GM12878 (cell line): ENCODE measurements around the gene CAMK1. TPM values are rescaled to one million over a fixed set of nuclear protein-coding genes. Genes with fewer than 3 reads are reported as not detected.

ENCODE experiments used
- ATAC-seq: fragments of 200-7000 bp; cut with Tn5 transposase; 3 replicates; pipeline ENCODE4 v1.9.1; 2020; ENCODE audit warnings: mild to moderate bottlenecking, moderate library complexity
- BruUV-seq: library from RNA; stranded (reverse); fragments of 400-500 nt; replicated peaks from 2 replicates; lab custom pipeline; 2021; lab: Mats Ljungman, UMichigan
- CTCF ChIA-PET: fragments of 300-600 bp; sonication (Branson Sonifier 250); formaldehyde crosslinking; extraction: SDS; loops from one replicate; lab custom pipeline; 2021; ENCODE audit warnings: inconsistent platforms; lab: Yijun Ruan, JAX
- POLR2A ChIA-PET: fragments of 350-600 bp; formaldehyde crosslinking; extraction: SDS; loops from one replicate; lab custom pipeline; 2021; ENCODE audit warnings: inconsistent platforms; lab: Charles Lee
- RAD21 ChIA-PET: fragments of 300-600 bp; sonication (Branson Sonifier 250); formaldehyde crosslinking; loops from one replicate; lab custom pipeline; 2023; ENCODE audit warnings: antibody characterized with exemption; ENCODE audit not compliant: unreplicated experiment; lab: Charles Lee
- SMC1A ChIA-PET: fragments of 300-600 bp; sonication (Branson Sonifier 250); formaldehyde crosslinking; loops from one replicate; lab custom pipeline; 2023; ENCODE audit not compliant: unreplicated experiment, uncharacterized antibody; lab: Charles Lee
- DNase-seq: peaks from one replicate; pipeline ENCODE4 v3.0.0-alpha.2; 2011; ENCODE audit warnings: low read depth, low spot score
- FAIRE-seq: peaks from 3 replicates; lab custom pipeline; 2011; peaks lifted over from hg19 to GRCh38; lab: Jason Lieb, UNC
- H2AFZ ChIP-seq: 2 replicates; pipeline ENCODE4 v1.6.0; 2011; ENCODE audit warnings: low read depth, low read length, control low read depth; ENCODE audit not compliant: control insufficient read depth
- H3K27ac ChIP-seq: 2 replicates; pipeline ENCODE4 v1.5.1; 2011; ENCODE audit warnings: control low read depth; ENCODE audit not compliant: control insufficient read depth, insufficient read depth
- H3K27me3 ChIP-seq, 2 experiments: replicated peaks in 1 of 2; 2 replicates each; pipeline versions ENCODE4 v1.6.0 to v1.6.1; 2011; ENCODE audit warnings: low read length in 1 of 2; ENCODE audit not compliant: control insufficient read depth in 2 of 2, insufficient read depth in 2 of 2
- H3K36me3 ChIP-seq, 2 experiments: 2 replicates each; pipeline ENCODE4 v1.5.1; 2011; ENCODE audit warnings: low read length in 1 of 2; ENCODE audit not compliant: control insufficient read depth in 2 of 2, insufficient read depth in 2 of 2
- H3K4me1 ChIP-seq: 2 replicates; pipeline ENCODE4 v1.6.1; 2011; ENCODE audit warnings: mild to moderate bottlenecking, low read length, moderate library complexity, mixed read lengths; ENCODE audit not compliant: control insufficient read depth, insufficient read depth
- H3K4me2 ChIP-seq: 2 replicates; pipeline ENCODE4 v1.6.0; 2011; ENCODE audit warnings: control low read depth; ENCODE audit not compliant: control insufficient read depth, insufficient read depth
- H3K4me3 ChIP-seq: fragments of 200-600 bp; sonication (generic); 2 replicates; pipeline ENCODE4 v1.5.1; 2016
- H3K79me2 ChIP-seq: 2 replicates; pipeline ENCODE4 v1.6.0; 2011; ENCODE audit warnings: low read length; ENCODE audit not compliant: control insufficient read depth, insufficient read depth
- H3K9ac ChIP-seq: 2 replicates; pipeline ENCODE4 v1.8.0; 2011; ENCODE audit warnings: low read length, control low read depth, mixed read lengths; ENCODE audit not compliant: control insufficient read depth, insufficient read depth
- H3K9me3 ChIP-seq: replicated peaks from 3 replicates; pipeline ENCODE4 v1.5.1; 2011; ENCODE audit warnings: mild to moderate bottlenecking, low read length; ENCODE audit not compliant: control insufficient read depth, insufficient read depth
- H4K20me1 ChIP-seq: 2 replicates; pipeline ENCODE4 v1.6.0; 2011; ENCODE audit not compliant: control insufficient read depth, insufficient read depth
- BRCA1 ChIP-seq: IDR thresholded peaks from 2 replicates; pipeline ENCODE4 v1.6.1; 2011; ENCODE audit warnings: low read depth, low read length, improper control_type of control experiment
- CREM ChIP-seq: IDR thresholded peaks from 2 replicates; pipeline ENCODE4 v1.6.1; 2014; ENCODE audit warnings: antibody characterized with exemption, low read depth
- CUX1 ChIP-seq: IDR thresholded peaks from 2 replicates; pipeline ENCODE4 v1.6.1; 2012; ENCODE audit warnings: improper control_type of control experiment, low read depth, low read length; ENCODE audit not compliant: insufficient replicate concordance
- ESRRA ChIP-seq: IDR thresholded peaks from 2 replicates; pipeline ENCODE4 v1.6.1; 2012; ENCODE audit warnings: mild to moderate bottlenecking, low read length, improper control_type of control experiment
- JUNB ChIP-seq: IDR thresholded peaks from 2 replicates; pipeline ENCODE4 v1.6.1; 2016; ENCODE audit warnings: antibody characterized with exemption, mild to moderate bottlenecking
- NBN ChIP-seq: fragments of 450-650 bp; IDR thresholded peaks from 2 replicates; pipeline ENCODE4 v1.6.1; 2016
- NFXL1 ChIP-seq: fragments of 450-650 bp; IDR thresholded peaks from 2 replicates; pipeline ENCODE4 v1.6.1; 2017; ENCODE audit warnings: antibody characterized with exemption, mild to moderate bottlenecking, borderline replicate concordance
- RCOR1 ChIP-seq: conservative IDR thresholded peaks from 2 replicates; pipeline ENCODE4 v1.6.1; 2012; ENCODE audit warnings: low read depth, low read length, improper control_type of control experiment
- REST ChIP-seq: IDR thresholded peaks from 2 replicates; pipeline ENCODE4 v1.6.1; 2012; ENCODE audit warnings: mild to moderate bottlenecking, low read depth, low read length
- SP1 ChIP-seq: IDR thresholded peaks from one replicate; pipeline ENCODE4 v1.6.1; 2011; ENCODE audit warnings: low read depth, low read length
- SPI1 ChIP-seq: IDR thresholded peaks from 2 replicates; pipeline ENCODE4 v1.6.1; 2011; ENCODE audit warnings: low read depth, mild to moderate bottlenecking, low read length, moderate library complexity, borderline replicate concordance; ENCODE audit not compliant: insufficient read depth
- SUPT20H ChIP-seq: IDR thresholded peaks from 2 replicates; pipeline ENCODE4 v1.6.1; 2011; ENCODE audit warnings: low read depth, mild to moderate bottlenecking, low read length, moderate library complexity, borderline replicate concordance; ENCODE audit not compliant: control insufficient read depth
- TCF12 ChIP-seq: IDR thresholded peaks from 2 replicates; pipeline ENCODE4 v1.6.1; 2011; ENCODE audit warnings: low read depth, mild to moderate bottlenecking, low read length
- WRNIP1 ChIP-seq: IDR thresholded peaks from 2 replicates; pipeline ENCODE4 v1.6.1; 2011; ENCODE audit warnings: low read depth, low read length, improper control_type of control experiment, borderline replicate concordance
- ZBTB33 ChIP-seq: fragments of 450-650 bp; IDR thresholded peaks from 2 replicates; pipeline ENCODE4 v1.6.1; 2017; ENCODE audit warnings: mild to moderate bottlenecking
- WGBS: methylation state at CpG from one replicate; pipeline ENCODE4 v1.1.6; 2016; ENCODE audit warnings: low lambda C conversion rate; ENCODE audit not compliant: insufficient replicate concordance, insufficient coverage; ENCODE audit errors: missing lambda C conversion rate; 5-methylcytosine and 5-hydroxymethylcytosine counted together
- in situ Hi-C: fragments of 300-500 bp; cut with MboI; formaldehyde crosslinking; loops from 9 replicates; pipeline ENCODE4 v1.14.3; 2018; ENCODE audit warnings: mixed read lengths
- intact Hi-C: fragments of 100-400 bp; cut with micrococcal nuclease; formaldehyde crosslinking; loops from one replicate; pipeline ENCODE4 v1.14.2; 2022; ENCODE audit not compliant: unreplicated experiment
- polyA plus RNA-seq, 11 experiments: library from polyadenylated mRNA; depleted of rRNA in 4 of 11; unstranded in 6 of 11; stranded (reverse) in 5 of 11; fragments of >200 nt; fragmentation: Nextera tagmentation in 4 of 11; fragmentation: Illumina TruSeq in 1 of 11; extraction: Ambion mirVana in 4 of 11; extraction: Trizol in 1 of 11; gene quantifications; 1 replicate in 1 of 11; 2 replicates in 10 of 11; pipeline versions ENCODE4 v1.2.1 to v1.2.3, GENCODE V29; 2011 to 2016; ENCODE audit warnings: inconsistent platforms in 2 of 11, missing spikeins in 2 of 11, low read depth in 1 of 11
- total RNA-seq, 4 experiments: library from RNA; depleted of rRNA in 3 of 4; stranded (reverse); fragments of >200 nt in 3 of 4; fragmentation: Illumina TruSeq in 1 of 4; extraction: Trizol in 1 of 4; gene quantifications; 2 replicates each; pipeline versions ENCODE4 v1.2.1 to v1.2.3, GENCODE V29; 2013 to 2021

Gene CAMK1
- total and polyA plus RNA-seq, 10 of the 15 experiments (the other 5 are each of a cell fraction or from before 2014, with no cell fraction given), result 0.24 to 2.1 (median 0.51) TPM; not detected in 2

- SMC1A ChIA-PET, result interaction anchor here (0.7 to 1.5 kb wide), 2 partner anchors 45 to 49 kb away, joined by 3 read pairs; no protein-coding TSS in a partner anchor
- H3K27me3 ChIP-seq, result no peaks in the 10 kb centered on the region
- no peak for DNase-seq
- H3K9ac ChIP-seq, result no peak overlapping the region
- H3K36me3 ChIP-seq, result 0 out of 4 replicates have a peak, but pooled peaks cover 0 to 6% of the 10 kb centered on the region in 2 experiments
- ATAC-seq, result no peak
- in situ Hi-C loops, result no loop called here
- H2AFZ ChIP-seq, result no peak overlapping the region
- H3K79me2 ChIP-seq, result no peaks in the 10 kb centered on the region
- no peaks in the 10 kb centered on the region for H4K20me1 ChIP-seq
- no TSS peak for BruUV-seq
- intact Hi-C loops, result no loop called here
- peaks cover 31% of the 10 kb centered on the region for H3K4me1 ChIP-seq
- no peak overlapping the region for H3K4me2 ChIP-seq
- TF ChIP-seq TCF12, result no peak
- no peak for TF ChIP-seq SP1
- no peak for TF ChIP-seq NBN
- TF ChIP-seq REST, result no peak
- TF ChIP-seq WRNIP1, result no peak
- TF ChIP-seq CREM, result no peak
- TF ChIP-seq NFXL1, result no peak
- no peak for TF ChIP-seq ZBTB33
- TF ChIP-seq SUPT20H, result no peak
- TF ChIP-seq JUNB, result no peak
- TF ChIP-seq CUX1, result no peak
- no peak for TF ChIP-seq BRCA1
- TF ChIP-seq ESRRA, result no peak
- no peak for TF ChIP-seq SPI1
- TF ChIP-seq RCOR1, result no peak
- H3K4me3 ChIP-seq, result no peak overlapping the region
- POLR2A ChIA-PET, result no interaction called here
- no peak for FAIRE-seq
- CTCF ChIA-PET, result interaction anchor here (1.1 to 2.1 kb wide), 2 partner anchors 13 to 274 kb away, joined by 6 to 8 read pairs; no protein-coding TSS in a partner anchor
- H3K27ac ChIP-seq, result no peak overlapping the region
- RAD21 ChIA-PET, result no interaction called here
- 58% methylated on average over 1 of the region's 1 CpG for WGBS
- H3K9me3 ChIP-seq, result no peaks in the 10 kb centered on the region
Measured at GRCh38 chr3:9777694-9778021, 7.9 kb upstream of the CAMK1 start.
